Measurements from ENCODE around the gene NPEPPS. TPM values are rescaled to one million over a fixed set of nuclear protein-coding genes. Genes with fewer than 3 reads are reported as not detected.

The NPEPPS gene
- total RNA-seq, 1 experiment from 2014 or later: 137 TPM

DNA sequence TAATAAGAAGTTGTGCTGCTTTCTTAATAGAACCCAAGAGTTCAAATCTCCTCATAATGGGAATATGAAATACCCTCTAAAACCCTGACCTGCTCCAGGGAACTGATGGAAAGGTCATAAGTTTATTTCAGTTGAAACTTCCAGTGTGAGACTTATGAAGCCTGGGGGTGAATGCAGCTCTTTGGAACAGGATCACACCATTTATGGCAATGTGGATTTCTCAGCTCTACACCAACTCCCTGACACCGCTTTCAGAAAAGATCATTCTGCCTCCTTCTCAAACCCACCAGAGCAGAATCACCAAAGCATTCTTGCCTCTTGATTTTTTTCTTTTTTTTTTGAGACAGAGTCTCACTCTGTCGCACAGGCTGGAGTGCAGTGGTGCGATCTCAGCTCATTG lies 102.1 kb downstream of the NPEPPS start:
- CTCF ChIA-PET: no interaction called here
- H3K36me3 ChIP-seq (ENCODE audit: control insufficient read depth, insufficient read depth, low read length): no peaks in the 10 kb centered on the region
- TF ChIP-seq REST (IDR thresholded peaks at IDR 0.05; ENCODE audit: insufficient read depth in 1 of 2, low read depth in 2 of 2, low read length in 1 of 2): no peak
- TF ChIP-seq SIN3A (IDR thresholded peaks at IDR 0.05; ENCODE audit: borderline replicate concordance, insufficient read depth, low read depth, low read length): no peak
- TF ChIP-seq, protein P1, sequence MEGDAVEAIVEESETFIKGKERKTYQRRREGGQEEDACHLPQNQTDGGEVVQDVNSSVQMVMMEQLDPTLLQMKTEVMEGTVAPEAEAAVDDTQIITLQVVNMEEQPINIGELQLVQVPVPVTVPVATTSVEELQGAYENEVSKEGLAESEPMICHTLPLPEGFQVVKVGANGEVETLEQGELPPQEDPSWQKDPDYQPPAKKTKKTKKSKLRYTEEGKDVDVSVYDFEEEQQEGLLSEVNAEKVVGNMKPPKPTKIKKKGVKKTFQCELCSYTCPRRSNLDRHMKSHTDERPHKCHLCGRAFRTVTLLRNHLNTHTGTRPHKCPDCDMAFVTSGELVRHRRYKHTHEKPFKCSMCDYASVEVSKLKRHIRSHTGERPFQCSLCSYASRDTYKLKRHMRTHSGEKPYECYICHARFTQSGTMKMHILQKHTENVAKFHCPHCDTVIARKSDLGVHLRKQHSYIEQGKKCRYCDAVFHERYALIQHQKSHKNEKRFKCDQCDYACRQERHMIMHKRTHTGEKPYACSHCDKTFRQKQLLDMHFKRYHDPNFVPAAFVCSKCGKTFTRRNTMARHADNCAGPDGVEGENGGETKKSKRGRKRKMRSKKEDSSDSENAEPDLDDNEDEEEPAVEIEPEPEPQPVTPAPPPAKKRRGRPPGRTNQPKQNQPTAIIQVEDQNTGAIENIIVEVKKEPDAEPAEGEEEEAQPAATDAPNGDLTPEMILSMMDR (IDR thresholded peaks at IDR 0.05): no peak
- TF ChIP-seq TCF7L2 (IDR thresholded peaks at IDR 0.05; ENCODE audit: low read depth, low read length): no peak
- in situ Hi-C loops (cut with HindIII; ENCODE audit: low pct_unique_long_range_greater_than_20kb, low sequenced_read_pairs) (no loop called here), intact Hi-C loops (cut with micrococcal nuclease; ENCODE audit: unreplicated experiment) (no loop called here)
- no peaks in the 10 kb centered on the region for H3K4me1 ChIP-seq (ENCODE audit: control insufficient read depth, insufficient read depth, low read length)
- POLR2A ChIA-PET: interaction anchor here (0.6 kb wide), 1 partner anchor 25 kb away, joined by 3 read pairs; no protein-coding TSS in a partner anchor
- ATAC-seq (no peak), DNase-seq (ENCODE audit: low read depth, low spot score) (no peak)
- no TSS peak for BruUV-seq (replicated peaks)
- H3K27me3 ChIP-seq (ENCODE audit: control insufficient read depth, insufficient read depth, low read length): no peaks in the 10 kb centered on the region
- H3K27ac ChIP-seq (ENCODE audit: low read length): no peak overlapping the region
- H3K9me3 ChIP-seq (ENCODE audit: control insufficient read depth, insufficient read depth, low read depth, low read length): no peaks in the 10 kb centered on the region
- no peak overlapping the region for H3K4me3 ChIP-seq (ENCODE audit: low read depth in 2 of 2, low read length in 2 of 2)

GRCh38 chr17:47633996-47634395 lies 103.1 kb downstream of the NPEPPS start:
- no peaks in the 10 kb centered on the region for H3K4me1 ChIP-seq (ENCODE audit: control insufficient read depth, insufficient read depth, low read length)
- TF ChIP-seq POLR2AphosphoS5 (IDR thresholded peaks at IDR 0.05; ENCODE audit: low read depth, low read length) (no peak), SIN3A (IDR thresholded peaks at IDR 0.05; ENCODE audit: borderline replicate concordance, insufficient read depth, low read depth, low read length) (no peak), TCF7L2 (IDR thresholded peaks at IDR 0.05; ENCODE audit: low read depth, low read length) (no peak), REST (IDR thresholded peaks at IDR 0.05; ENCODE audit: insufficient read depth in 1 of 2, low read depth in 2 of 2, low read length in 1 of 2) (no peak)
- TF ChIP-seq, protein P1 (IDR thresholded peaks at IDR 0.05): no peak
- no peaks in the 10 kb centered on the region for H3K36me3 ChIP-seq (ENCODE audit: control insufficient read depth, insufficient read depth, low read length)
- ChIA-PET POLR2A (no interaction called here), CTCF (no interaction called here)
- ATAC-seq (no peak), DNase-seq (ENCODE audit: low read depth, low spot score) (no peak)
- no peaks in the 10 kb centered on the region for H3K9me3 ChIP-seq (ENCODE audit: control insufficient read depth, insufficient read depth, low read depth, low read length)
- H3K27ac ChIP-seq (ENCODE audit: low read length): no peak overlapping the region
- no peak overlapping the region for H3K4me3 ChIP-seq (ENCODE audit: low read depth in 2 of 2, low read length in 2 of 2)
- no peaks in the 10 kb centered on the region for H3K27me3 ChIP-seq (ENCODE audit: control insufficient read depth, insufficient read depth, low read length)
- BruUV-seq (replicated peaks): no TSS peak
- intact Hi-C loops (cut with micrococcal nuclease; ENCODE audit: unreplicated experiment): no loop called here
- in situ Hi-C loops (cut with HindIII; ENCODE audit: low pct_unique_long_range_greater_than_20kb, low sequenced_read_pairs): no loop called here

Measured in Panc1 (cell line).